ENCODE data around the gene CAMK2B. TPM values are rescaled to one million over a fixed set of nuclear protein-coding genes. Genes with fewer than 3 reads are reported as not detected.
A peak's percentile ranks its signal among the peaks of the same experiment; 100 is the strongest.

Gene CAMK2B
- polyA plus RNA-seq, 1 donor (not counting 4 experiments of a cell fraction or from before 2014, with no cell fraction given) = 0.25 TPM

DNA sequence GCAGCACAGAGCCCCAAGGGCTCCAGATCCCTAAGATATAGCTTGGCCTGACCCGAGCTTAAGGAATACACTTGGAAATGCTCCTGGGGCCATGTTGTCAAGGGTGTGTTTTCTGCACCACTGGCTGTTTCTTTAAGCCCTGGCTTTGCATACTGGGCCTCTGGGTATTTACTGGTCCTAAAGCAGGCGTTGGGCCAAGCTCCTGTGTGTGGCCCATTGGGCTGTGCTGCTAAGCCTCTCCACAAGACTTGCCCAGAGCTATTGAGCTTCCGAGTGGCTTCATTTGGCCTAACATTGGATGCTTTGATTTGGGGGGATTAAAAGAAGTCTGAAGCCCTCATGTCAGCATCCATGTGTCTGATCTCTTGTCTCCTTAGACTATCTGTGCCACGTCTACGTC, 119.4 kb downstream of the CAMK2B start:
- TF ChIP-seq, protein P1, sequence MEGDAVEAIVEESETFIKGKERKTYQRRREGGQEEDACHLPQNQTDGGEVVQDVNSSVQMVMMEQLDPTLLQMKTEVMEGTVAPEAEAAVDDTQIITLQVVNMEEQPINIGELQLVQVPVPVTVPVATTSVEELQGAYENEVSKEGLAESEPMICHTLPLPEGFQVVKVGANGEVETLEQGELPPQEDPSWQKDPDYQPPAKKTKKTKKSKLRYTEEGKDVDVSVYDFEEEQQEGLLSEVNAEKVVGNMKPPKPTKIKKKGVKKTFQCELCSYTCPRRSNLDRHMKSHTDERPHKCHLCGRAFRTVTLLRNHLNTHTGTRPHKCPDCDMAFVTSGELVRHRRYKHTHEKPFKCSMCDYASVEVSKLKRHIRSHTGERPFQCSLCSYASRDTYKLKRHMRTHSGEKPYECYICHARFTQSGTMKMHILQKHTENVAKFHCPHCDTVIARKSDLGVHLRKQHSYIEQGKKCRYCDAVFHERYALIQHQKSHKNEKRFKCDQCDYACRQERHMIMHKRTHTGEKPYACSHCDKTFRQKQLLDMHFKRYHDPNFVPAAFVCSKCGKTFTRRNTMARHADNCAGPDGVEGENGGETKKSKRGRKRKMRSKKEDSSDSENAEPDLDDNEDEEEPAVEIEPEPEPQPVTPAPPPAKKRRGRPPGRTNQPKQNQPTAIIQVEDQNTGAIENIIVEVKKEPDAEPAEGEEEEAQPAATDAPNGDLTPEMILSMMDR (optimal IDR thresholded peaks at IDR 0.05 in 1 of 3, IDR thresholded peaks at IDR 0.05 in 1 of 3, conservative IDR thresholded peaks at IDR 0.05 in 1 of 3; ENCODE audit: extremely low read depth in 1 of 3, insufficient read depth in 2 of 3, low read length in 3 of 3) = no peak
- no peak for TF ChIP-seq EZH2 (IDR thresholded peaks at IDR 0.05; ENCODE audit: low read length)
- no peak overlapping the region for H2AFZ ChIP-seq (ENCODE audit: control insufficient read depth, low read length)
- H4K20me1 ChIP-seq (ENCODE audit: control insufficient read depth, extremely low read depth, insufficient read depth, low read length) = peaks cover 6% of the 10 kb centered on the region
- FAIRE-seq (no peak), DNase-seq (ENCODE audit: low read depth, low spot score) (no peak)
- no peak overlapping the region for H3K9ac ChIP-seq (ENCODE audit: control insufficient read depth, extremely low read depth, insufficient read depth, low read length)
- H3K4me2 ChIP-seq (ENCODE audit: control insufficient read depth, extremely low read depth, insufficient read depth, low read depth, low read length) = no peak overlapping the region
- H3K4me1 ChIP-seq (ENCODE audit: control insufficient read depth, extremely low read depth, insufficient read depth, low read length) = peaks cover 3% of the 10 kb centered on the region
- no peaks in the 10 kb centered on the region for H3K9me3 ChIP-seq (ENCODE audit: control insufficient read depth, low read depth, low read length)
- dilution Hi-C loops (cut with MboI; ENCODE audit: extremely low pct_ligation_motif_present, low sequenced_read_pairs) = no loop called here
- no peaks in the 10 kb centered on the region for H3K9me1 ChIP-seq (ENCODE audit: control insufficient read depth, extremely low read depth, insufficient read depth, low read length)
- H3K27me3 ChIP-seq (ENCODE audit: control insufficient read depth, extremely low read depth, insufficient read depth, low read length) = no peaks in the 10 kb centered on the region
- no peak overlapping the region for H3K4me3 ChIP-seq (ENCODE audit: control insufficient read depth in 2 of 3, extremely low read depth in 1 of 3, insufficient read depth in 2 of 3, low read depth in 1 of 3, low read length in 3 of 3)
- no peak overlapping the region for H3K27ac ChIP-seq (ENCODE audit: control insufficient read depth, insufficient read depth, low read length)
- H3K36me3 ChIP-seq (ENCODE audit: control insufficient read depth in 2 of 2, extremely low read depth in 1 of 2, insufficient read depth in 2 of 2, low read length in 2 of 2) = peaks cover 43 to 60% of the 10 kb centered on the region in 2 experiments
- peaks cover 44% of the 10 kb centered on the region for H3K79me2 ChIP-seq (ENCODE audit: control insufficient read depth, insufficient read depth, low read length)

DNA sequence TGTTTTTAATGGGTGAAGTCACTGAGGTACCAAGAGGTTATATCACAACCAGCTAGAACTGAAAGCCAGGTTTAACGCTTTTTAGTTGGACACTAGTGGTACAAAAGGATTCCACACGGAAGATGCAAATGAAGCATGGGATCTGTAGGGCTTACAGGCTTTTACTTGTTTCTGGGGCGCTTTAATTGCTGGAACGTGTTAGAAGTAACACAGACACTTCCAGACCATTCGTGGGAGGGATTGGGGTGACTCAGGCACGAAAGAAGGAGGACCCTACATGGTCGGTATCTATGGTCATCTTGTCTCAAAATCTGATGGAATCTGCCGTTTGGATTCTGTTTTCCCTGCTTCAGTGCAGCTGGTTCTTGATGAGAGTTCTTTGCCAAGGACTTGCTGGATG, 123.6 kb downstream of the CAMK2B start:
- no peaks in the 10 kb centered on the region for H3K9me3 ChIP-seq (ENCODE audit: control insufficient read depth, low read depth, low read length)
- dilution Hi-C loops (cut with MboI; ENCODE audit: extremely low pct_ligation_motif_present, low sequenced_read_pairs) = no loop called here
- H3K4me3 ChIP-seq (ENCODE audit: control insufficient read depth in 2 of 3, extremely low read depth in 1 of 3, insufficient read depth in 2 of 3, low read depth in 1 of 3, low read length in 3 of 3) = peak overlapping the region; percentile 74 to 100 (median 79)
- H3K4me1 ChIP-seq (ENCODE audit: control insufficient read depth, extremely low read depth, insufficient read depth, low read length) = peaks cover 3% of the 10 kb centered on the region
- peak overlapping the region; percentile 71 for H3K27ac ChIP-seq (ENCODE audit: control insufficient read depth, insufficient read depth, low read length)
- H3K36me3 ChIP-seq (ENCODE audit: control insufficient read depth in 2 of 2, extremely low read depth in 1 of 2, insufficient read depth in 2 of 2, low read length in 2 of 2) = peaks cover 17 to 33% of the 10 kb centered on the region in 2 experiments
- H2AFZ ChIP-seq (ENCODE audit: control insufficient read depth, low read length) = no peak overlapping the region
- no peaks in the 10 kb centered on the region for H3K9me1 ChIP-seq (ENCODE audit: control insufficient read depth, extremely low read depth, insufficient read depth, low read length)
- no peaks in the 10 kb centered on the region for H3K27me3 ChIP-seq (ENCODE audit: control insufficient read depth, extremely low read depth, insufficient read depth, low read length)
- peak overlapping the region; percentile 91 for H3K9ac ChIP-seq (ENCODE audit: control insufficient read depth, extremely low read depth, insufficient read depth, low read length)
- H3K79me2 ChIP-seq (ENCODE audit: control insufficient read depth, insufficient read depth, low read length) = peaks cover 46% of the 10 kb centered on the region
- TF ChIP-seq, protein P1 (optimal IDR thresholded peaks at IDR 0.05 in 1 of 3, IDR thresholded peaks at IDR 0.05 in 1 of 3, conservative IDR thresholded peaks at IDR 0.05 in 1 of 3; ENCODE audit: extremely low read depth in 1 of 3, insufficient read depth in 2 of 3, low read length in 3 of 3) = no peak
- TF ChIP-seq EZH2 (IDR thresholded peaks at IDR 0.05; ENCODE audit: low read length) = no peak
- H4K20me1 ChIP-seq (ENCODE audit: control insufficient read depth, extremely low read depth, insufficient read depth, low read length) = peaks cover 4% of the 10 kb centered on the region
- peak; percentile 5 for FAIRE-seq
- H3K4me2 ChIP-seq (ENCODE audit: control insufficient read depth, extremely low read depth, insufficient read depth, low read depth, low read length) = peak overlapping the region; percentile 77
- DNase-seq (ENCODE audit: low read depth, low spot score) = no peak
